ACC112 (cell line): ENCODE data around the gene GOLGA7B.

ENCODE experiments used
- H2AFZ ChIP-seq: fragments of 200-600 bp; sonication (generic); one replicate; pipeline ENCODE4 v1.6.0; 2017; ENCODE audit warnings: antibody characterized with exemption, low read length; ENCODE audit not compliant: unreplicated experiment
- H3K27ac ChIP-seq: fragments of 200-600 bp; sonication (generic); 2 replicates; pipeline ENCODE4 v1.5.1; 2014; ENCODE audit warnings: low read depth, mild to moderate bottlenecking, antibody characterized with exemption, low read length, moderate library complexity
- H3K27me3 ChIP-seq: fragments of 200-600 bp; sonication (generic); 2 replicates; pipeline ENCODE4 v1.6.1; 2014; ENCODE audit warnings: mild to moderate bottlenecking, antibody characterized with exemption, low read length, moderate library complexity, mixed read lengths; ENCODE audit not compliant: insufficient read depth
- H3K36me3 ChIP-seq: fragments of 200-600 bp; sonication (generic); 2 replicates; pipeline ENCODE4 v1.6.1; 2016; ENCODE audit warnings: mild to moderate bottlenecking, antibody characterized with exemption, low read length, moderate library complexity, mixed read lengths; ENCODE audit not compliant: insufficient read depth
- H3K4me1 ChIP-seq: fragments of 200-600 bp; sonication (generic); one replicate; pipeline ENCODE4 v1.6.1; 2016; ENCODE audit warnings: low read length, mixed read lengths; ENCODE audit not compliant: insufficient read depth, unreplicated experiment, control insufficient read depth
- H3K4me3 ChIP-seq: fragments of 200-600 bp; sonication (generic); 2 replicates; pipeline ENCODE4 v1.5.1; 2014; ENCODE audit warnings: mild to moderate bottlenecking, low read depth, low read length
- H3K79me2 ChIP-seq: fragments of 200-600 bp; sonication (generic); one replicate; pipeline ENCODE4 v1.6.0; 2016; ENCODE audit warnings: low read length; ENCODE audit not compliant: control insufficient read depth, unreplicated experiment, insufficient read depth

GOLGA7B gene

GRCh38 chr10:97866524-97867219 is 17.0 kb downstream of the GOLGA7B start:
- H3K27ac ChIP-seq, result no peak overlapping the region
- no peak overlapping the region for H2AFZ ChIP-seq
- peaks cover 2% of the 10 kb centered on the region for H3K4me1 ChIP-seq
- no peak overlapping the region for H3K4me3 ChIP-seq
- no peaks in the 10 kb centered on the region for H3K79me2 ChIP-seq
- peaks cover 16% of the 10 kb centered on the region for H3K27me3 ChIP-seq
- no peaks in the 10 kb centered on the region for H3K36me3 ChIP-seq

- Histone ChIP-seq H3K4me1 (no peaks in the 10 kb centered on the region), H3K79me2 (no peaks in the 10 kb centered on the region), H3K36me3 (no peaks in the 10 kb centered on the region), H3K27ac (no peak overlapping the region), H3K4me3 (no peak overlapping the region), H3K27me3 (peaks cover 16% of the 10 kb centered on the region), H2AFZ (no peak overlapping the region)
These were observed 17.7 kb downstream of the GOLGA7B start for GRCh38 chr10:97867220-97867800.

DNA sequence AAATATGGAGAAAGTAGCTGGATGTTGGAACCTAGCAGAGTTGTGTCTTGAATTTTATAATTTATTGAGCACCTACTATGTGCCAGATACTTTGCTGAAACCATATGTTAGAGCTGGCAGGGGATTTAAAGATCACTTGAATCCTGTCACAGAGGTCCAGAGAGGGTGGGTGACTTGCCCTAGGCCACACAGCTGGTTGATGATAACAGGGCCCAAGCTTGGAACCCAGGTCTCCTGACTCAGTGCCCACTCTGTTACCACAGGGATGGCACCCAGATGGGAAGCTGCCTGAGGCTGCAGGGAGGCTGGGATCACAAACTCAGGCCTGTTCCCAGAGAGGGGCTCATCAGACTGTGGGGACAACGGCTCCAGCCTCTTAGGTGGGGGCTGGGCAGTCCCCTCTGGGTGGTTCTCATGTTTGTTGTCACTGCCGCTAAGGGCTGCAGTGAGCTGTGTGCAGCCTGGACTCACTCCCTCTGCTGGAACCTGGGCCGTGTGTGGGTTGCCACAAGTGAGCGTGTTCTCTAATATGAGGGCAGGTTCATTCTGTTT is 18.6 kb downstream of the GOLGA7B start:
- Histone ChIP-seq H3K27ac (no peak overlapping the region), H3K27me3 (peaks cover 16% of the 10 kb centered on the region), H2AFZ (no peak overlapping the region), H3K79me2 (no peaks in the 10 kb centered on the region), H3K4me1 (no peaks in the 10 kb centered on the region), H3K36me3 (no peaks in the 10 kb centered on the region), H3K4me3 (no peak overlapping the region)

DNA sequence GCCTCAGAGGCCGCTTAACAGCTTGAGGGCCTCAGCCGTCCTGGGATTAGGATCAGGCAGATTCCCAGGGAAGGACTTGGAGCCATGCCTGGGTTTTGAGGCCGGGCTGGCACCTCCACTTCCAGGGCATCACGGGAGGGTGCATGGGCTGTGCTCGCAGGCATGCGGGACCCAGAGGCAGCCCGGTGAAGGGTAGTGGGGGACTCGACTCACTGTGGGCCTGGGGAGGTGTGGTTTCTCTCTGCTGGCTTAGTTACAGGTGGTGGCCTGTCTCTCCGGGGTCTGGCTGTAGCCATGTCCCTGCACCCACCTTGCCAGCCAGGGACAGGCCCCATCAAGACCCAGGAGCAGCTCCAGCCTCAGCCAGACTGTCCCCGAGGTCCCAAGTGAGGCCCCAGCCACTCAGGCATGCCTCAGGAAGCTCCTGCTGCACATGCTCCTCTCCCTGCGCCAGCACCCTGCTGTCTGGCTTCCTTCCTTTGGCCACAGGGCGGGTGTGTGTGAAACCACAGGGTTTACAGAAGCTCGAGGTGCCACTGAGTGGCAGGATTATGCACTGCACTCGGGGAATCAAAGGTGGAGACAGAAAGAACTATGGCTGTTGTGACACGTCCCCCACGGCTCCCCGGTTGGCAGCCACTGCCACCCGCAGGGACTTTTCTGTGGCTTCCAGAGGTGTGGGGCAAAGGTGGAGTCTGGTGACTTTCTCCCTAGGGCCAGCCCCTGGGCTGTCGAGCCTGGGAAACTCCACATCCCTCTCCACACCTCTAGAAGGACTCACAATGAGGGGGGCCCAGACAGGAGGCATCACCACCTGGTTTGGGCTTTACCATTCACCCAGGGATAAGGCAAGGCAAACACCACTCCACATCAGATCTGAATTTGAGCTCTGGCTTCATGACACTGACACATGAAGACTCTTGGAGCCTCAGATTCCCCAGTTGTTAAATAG is 19.7 kb downstream of the GOLGA7B start:
- Histone ChIP-seq H3K27me3 (peaks cover 23% of the 10 kb centered on the region), H3K27ac (no peak overlapping the region), H3K36me3 (no peaks in the 10 kb centered on the region), H2AFZ (no peak overlapping the region), H3K79me2 (no peaks in the 10 kb centered on the region), H3K4me3 (no peak overlapping the region), H3K4me1 (no peaks in the 10 kb centered on the region)

GRCh38 chr10:97870990-97871389 is 21.3 kb downstream of the GOLGA7B start:
- Histone ChIP-seq H3K4me3 (no peak overlapping the region), H3K4me1 (no peaks in the 10 kb centered on the region), H3K27me3 (peaks cover 23% of the 10 kb centered on the region), H3K79me2 (no peaks in the 10 kb centered on the region), H2AFZ (no peak overlapping the region), H3K27ac (no peak overlapping the region), H3K36me3 (no peaks in the 10 kb centered on the region)

DNA sequence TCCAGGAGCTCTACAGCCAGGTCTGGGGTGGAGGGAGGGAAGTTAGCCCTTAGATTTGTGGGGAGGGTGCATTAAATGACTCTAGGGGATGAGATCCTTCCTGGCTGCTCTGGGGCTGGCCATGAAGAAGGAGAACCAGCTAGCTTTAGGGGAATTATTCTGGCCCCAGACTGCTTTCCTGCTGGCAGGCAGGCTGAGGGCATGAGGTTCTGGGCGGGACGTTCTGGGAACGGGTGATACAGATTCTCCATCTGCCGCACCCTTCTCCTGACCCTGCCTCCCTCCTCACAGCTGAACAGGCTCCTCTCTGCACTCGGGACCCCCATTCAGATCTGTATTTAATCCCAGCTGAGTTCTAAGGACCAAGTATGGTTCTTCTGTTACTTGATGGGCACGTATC is 23.9 kb downstream of the GOLGA7B start:
- H3K79me2 ChIP-seq, result no peaks in the 10 kb centered on the region
- no peak overlapping the region for H2AFZ ChIP-seq
- H3K27me3 ChIP-seq, result peaks cover 23% of the 10 kb centered on the region
- no peak overlapping the region for H3K27ac ChIP-seq
- no peak overlapping the region for H3K4me3 ChIP-seq
- H3K36me3 ChIP-seq, result no peaks in the 10 kb centered on the region
- no peaks in the 10 kb centered on the region for H3K4me1 ChIP-seq

DNA sequence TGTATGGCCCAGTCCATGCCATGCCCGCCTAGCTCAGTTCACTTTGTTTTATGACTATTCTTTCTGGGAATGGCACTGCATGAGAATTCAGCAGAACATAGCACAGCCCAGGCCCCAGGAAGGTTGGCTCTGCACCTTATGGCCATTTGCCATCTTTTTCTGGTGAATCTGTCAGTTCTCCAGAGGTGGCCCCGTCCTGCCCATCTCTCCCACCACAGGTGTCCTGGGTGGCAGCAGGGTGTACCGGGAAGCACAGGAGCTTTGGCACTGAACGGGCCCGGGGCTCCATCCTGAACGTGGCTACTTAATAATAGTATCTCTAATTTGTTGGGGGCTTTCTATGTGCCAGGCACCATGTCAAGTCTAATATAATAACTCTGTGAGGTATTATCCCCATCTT is 24.7 kb downstream of the GOLGA7B start:
- no peak overlapping the region for H2AFZ ChIP-seq
- H3K4me1 ChIP-seq, result no peaks in the 10 kb centered on the region
- no peaks in the 10 kb centered on the region for H3K36me3 ChIP-seq
- no peak overlapping the region for H3K27ac ChIP-seq
- no peak overlapping the region for H3K4me3 ChIP-seq
- H3K27me3 ChIP-seq, result peaks cover 23% of the 10 kb centered on the region
- H3K79me2 ChIP-seq, result no peaks in the 10 kb centered on the region

- Histone ChIP-seq H3K27me3 (peaks cover 16% of the 10 kb centered on the region), H2AFZ (no peak overlapping the region), H3K4me3 (no peak overlapping the region), H3K4me1 (no peaks in the 10 kb centered on the region), H3K36me3 (no peaks in the 10 kb centered on the region), H3K27ac (no peak overlapping the region), H3K79me2 (no peaks in the 10 kb centered on the region)
These were observed 25.7 kb downstream of the GOLGA7B start for GRCh38 chr10:97875391-97875790.

DNA sequence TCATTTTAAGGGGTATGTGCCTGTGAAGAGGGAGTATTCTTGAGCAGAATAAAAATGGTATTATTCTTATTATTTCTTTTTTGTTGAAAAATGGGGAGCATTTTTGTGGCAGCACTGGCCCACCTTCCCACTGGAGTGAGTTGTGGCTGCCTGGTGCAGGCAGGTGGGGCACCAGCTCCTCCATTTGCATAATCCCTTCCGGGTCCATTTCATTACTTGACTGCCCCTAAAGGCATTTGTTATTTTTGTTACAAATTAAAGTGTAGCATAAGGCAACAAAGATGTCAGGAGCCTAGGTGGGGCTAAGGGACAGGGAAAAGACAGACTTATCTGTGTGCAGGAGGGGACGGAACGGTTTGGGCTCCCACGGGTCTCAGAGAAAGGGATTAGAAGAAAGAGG is 26.8 kb downstream of the GOLGA7B start:
- H3K4me1 ChIP-seq, result peaks cover 5% of the 10 kb centered on the region
- no peaks in the 10 kb centered on the region for H3K79me2 ChIP-seq
- no peaks in the 10 kb centered on the region for H3K36me3 ChIP-seq
- no peak overlapping the region for H3K27ac ChIP-seq
- no peak overlapping the region for H3K4me3 ChIP-seq
- H2AFZ ChIP-seq, result no peak overlapping the region
- H3K27me3 ChIP-seq, result peaks cover 7% of the 10 kb centered on the region

DNA sequence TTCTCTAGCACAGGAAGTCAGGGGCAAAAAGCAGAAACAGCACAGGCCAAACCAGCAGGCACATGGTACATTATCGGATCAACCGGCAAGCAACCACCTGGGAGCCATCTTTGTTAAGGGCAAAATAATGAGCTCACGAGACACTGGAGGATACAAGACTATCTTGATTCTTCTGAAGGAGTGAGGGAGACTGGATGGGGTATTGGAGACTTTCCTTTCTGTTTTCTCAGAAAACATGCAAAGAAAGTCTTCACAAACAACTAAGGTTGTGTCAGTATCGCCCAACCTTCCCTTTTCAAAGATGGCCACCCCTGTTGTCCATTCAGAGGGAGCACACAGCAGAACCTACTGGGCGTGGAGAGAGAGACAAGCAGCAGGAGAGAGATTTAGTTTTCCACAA is 29.6 kb downstream of the GOLGA7B start:
- Histone ChIP-seq H2AFZ (no peak overlapping the region), H3K27me3 (no peaks in the 10 kb centered on the region; the same call in 1 of the 2 replicates), H3K27ac (no peak overlapping the region), H3K36me3 (no peaks in the 10 kb centered on the region), H3K4me3 (no peak overlapping the region), H3K4me1 (peaks cover 24% of the 10 kb centered on the region), H3K79me2 (no peaks in the 10 kb centered on the region)
